Measurements from ENCODE around the gene MYL2. TPM values are rescaled to one million over a fixed set of nuclear protein-coding genes. Genes with fewer than 3 reads are reported as not detected.

Gene MYL2, protein sequence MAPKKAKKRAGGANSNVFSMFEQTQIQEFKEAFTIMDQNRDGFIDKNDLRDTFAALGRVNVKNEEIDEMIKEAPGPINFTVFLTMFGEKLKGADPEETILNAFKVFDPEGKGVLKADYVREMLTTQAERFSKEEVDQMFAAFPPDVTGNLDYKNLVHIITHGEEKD
- not detected in 2 replicates for total RNA-seq

DNA sequence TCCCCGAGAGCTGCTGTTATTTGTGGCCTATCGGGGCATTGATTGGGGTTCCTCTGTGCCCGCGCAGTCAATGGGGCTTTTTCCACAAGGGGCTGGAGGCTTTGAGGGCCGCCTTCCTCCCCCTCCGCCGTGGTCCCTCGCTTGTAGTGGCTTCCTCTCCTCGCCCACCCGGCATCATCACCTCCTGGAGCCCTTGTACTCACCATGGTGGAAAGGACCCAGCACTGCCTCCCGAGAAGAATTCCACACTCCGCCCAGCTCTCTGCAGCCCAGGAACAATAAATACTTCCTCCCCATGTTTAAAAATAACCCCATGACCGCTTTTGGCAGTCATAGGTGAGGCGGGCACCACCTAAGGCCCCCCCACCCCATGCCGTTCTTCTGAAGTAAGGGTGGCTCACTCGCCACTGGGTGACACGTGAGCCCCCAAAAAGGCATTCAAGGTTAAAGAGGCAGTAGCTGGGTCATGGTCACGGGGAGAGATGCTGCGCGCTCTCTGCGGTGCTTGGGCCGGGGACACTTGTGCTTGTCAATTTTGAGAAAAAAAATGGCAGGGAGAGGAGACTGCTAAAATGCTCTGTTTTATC lies at the start of gene MYL2:
Gene MYL2 (minus strand): TSS at position 256 of the 587 bp plus-strand sequence. CDS start 50 bp downstream, at position 206.

Other genes starting within 250 kb of the MYL2 start
- 2.2 and 5.1 TPM in 2 replicates for gene HVCN1, start 231.5 kb downstream of the MYL2 start, total RNA-seq
- gene PPP1CC, start 177.7 kb downstream of the MYL2 start, total RNA-seq, result 114 and 128 TPM in 2 replicates
- not detected in 2 replicates for gene CCDC63, start 73.6 kb downstream of the MYL2 start, total RNA-seq
- not detected in 2 replicates for gene CUX2, start 113.6 kb upstream of the MYL2 start, total RNA-seq